GM19468 (cell line): ENCODE data around the gene BTG2.
"Not testable (repeated sequence)": the region's sequence is repeated elsewhere in the genome, so short reads cannot be mapped to it uniquely, and the experiment has no call there.

Source experiments
- ATAC-seq: cut with Tn5 transposase; IDR thresholded peaks from one replicate; pipeline ENCODE4 v1.9.1; 2021; ENCODE audit warnings: mild to moderate bottlenecking, moderate library complexity, moderate number of reproducible peaks; ENCODE audit not compliant: unreplicated experiment; ENCODE audit errors: extremely low read depth

The BTG2 gene

GRCh38 chr1:203311368-203312301 is 6.3 kb downstream of the BTG2 start:
- no peak for ATAC-seq

- ATAC-seq, result not testable (repeated sequence)
These were observed 8.9 kb downstream of the BTG2 start for GRCh38 chr1:203314025-203314759.

- ATAC-seq, result no peak
These were observed 11.3 kb downstream of the BTG2 start for GRCh38 chr1:203316626-203317093.

GRCh38 chr1:203317429-203318228 is 12.3 kb downstream of the BTG2 start:
- ATAC-seq, result no peak

GRCh38 chr1:203318229-203318517 is 12.9 kb downstream of the BTG2 start:
- ATAC-seq, result no peak

- peak; percentile 59 for ATAC-seq
These were observed 15.4 kb downstream of the BTG2 start for GRCh38 chr1:203320591-203321272.

- ATAC-seq, result no peak
These were observed 16.1 kb downstream of the BTG2 start for GRCh38 chr1:203321273-203322052.

GRCh38 chr1:203322500-203323179 is 17.3 kb downstream of the BTG2 start:
- no peak for ATAC-seq

- ATAC-seq, result no peak
These were observed 18.3 kb downstream of the BTG2 start for GRCh38 chr1:203323587-203323986.

- no peak for ATAC-seq
These were observed 19.0 kb downstream of the BTG2 start for GRCh38 chr1:203324105-203325025.

- ATAC-seq, result no peak
These were observed 19.7 kb downstream of the BTG2 start for GRCh38 chr1:203325026-203325417.

GRCh38 chr1:203325418-203326091 is 20.2 kb downstream of the BTG2 start:
- ATAC-seq, result no peak

- ATAC-seq, result peak; percentile 52
These were observed 21.7 kb downstream of the BTG2 start for GRCh38 chr1:203326830-203327683.

- peak; percentile 6 for ATAC-seq
These were observed 22.6 kb downstream of the BTG2 start for GRCh38 chr1:203327684-203328457.

- ATAC-seq, result no peak
These were observed 23.4 kb downstream of the BTG2 start for GRCh38 chr1:203328714-203329122.
